IMR-90 (cell line): Measurements from ENCODE around the gene ARGFX. TPM values are rescaled to one million over a fixed set of nuclear protein-coding genes. Genes with fewer than 3 reads are reported as not detected.

ENCODE experiments used
- ATAC-seq: fragments of 200-7000 bp; cut with Tn5 transposase; 2 replicates; pipeline ENCODE4 v1.9.1; 2020; ENCODE audit warnings: low read depth, mild to moderate bottlenecking, moderate library complexity
- BruUV-seq: library from RNA; stranded (reverse); fragments of 400-500 nt; replicated peaks from 2 replicates; lab custom pipeline; 2021; lab: Mats Ljungman, UMichigan
- CTCF ChIA-PET: fragments of 300-600 bp; formaldehyde crosslinking; extraction: SDS; loops from one replicate; lab custom pipeline; 2021; ENCODE audit warnings: antibody characterized with exemption; lab: Yijun Ruan, JAX
- POLR2A ChIA-PET: fragments of 300-600 bp; sonication (Branson Sonifier 250); formaldehyde crosslinking; loops from one replicate; lab custom pipeline; 2022; ENCODE audit warnings: antibody characterized with exemption; ENCODE audit not compliant: unreplicated experiment; lab: Charles Lee
- DNase-seq: peaks from one replicate; pipeline ENCODE4 v3.0.0; 2013
- H2AFZ ChIP-seq: replicated peaks from 2 replicates; pipeline ENCODE3; 2013; ENCODE audit warnings: low read length, mild to moderate bottlenecking; ENCODE audit not compliant: poor library complexity
- H2AK5ac ChIP-seq: 2 replicates; pipeline ENCODE4 v1.6.1; 2013; ENCODE audit warnings: low read depth, low read length, inconsistent platforms
- H2AK9ac ChIP-seq: replicated peaks from 2 replicates; pipeline ENCODE3; 2013; ENCODE audit warnings: mild to moderate bottlenecking, low read depth, low read length, moderate library complexity; ENCODE audit not compliant: poor library complexity
- H2BK120ac ChIP-seq: 2 replicates; pipeline ENCODE4 v1.6.1; 2013; ENCODE audit warnings: low read depth, low read length, inconsistent platforms
- H2BK15ac ChIP-seq: 3 replicates; pipeline ENCODE4 v1.6.1; 2013; ENCODE audit warnings: low read depth, low read length, inconsistent platforms
- H2BK20ac ChIP-seq: 2 replicates; pipeline ENCODE4 v1.6.1; 2013; ENCODE audit warnings: low read depth, mild to moderate bottlenecking, inconsistent platforms, low read length, moderate library complexity
- H2BK5ac ChIP-seq: 2 replicates; pipeline ENCODE4 v1.6.1; 2013; ENCODE audit warnings: mild to moderate bottlenecking, low read depth, low read length, inconsistent platforms; ENCODE audit not compliant: poor library complexity, severe bottlenecking
- H3K14ac ChIP-seq: replicated peaks from 2 replicates; pipeline ENCODE4 v1.6.1; 2013; ENCODE audit warnings: low read depth, low read length, inconsistent platforms
- H3K18ac ChIP-seq: 2 replicates; pipeline ENCODE4 v1.6.1; 2013; ENCODE audit warnings: low read depth, low read length, control low read depth
- H3K23ac ChIP-seq: 2 replicates; pipeline ENCODE4 v1.6.1; 2013; ENCODE audit warnings: low read depth, low read length, inconsistent platforms
- H3K27ac ChIP-seq: 2 replicates; pipeline ENCODE4 v1.5.1; 2013; ENCODE audit warnings: mild to moderate bottlenecking, control low read depth, low read length; ENCODE audit not compliant: insufficient read depth
- H3K27me3 ChIP-seq: 2 replicates; pipeline ENCODE4 v1.6.1; 2013; ENCODE audit warnings: low read length; ENCODE audit not compliant: control insufficient read depth, insufficient read depth
- H3K36me3 ChIP-seq: 2 replicates; pipeline ENCODE4 v1.6.1; 2013; ENCODE audit warnings: low read length, mixed read lengths; ENCODE audit not compliant: control insufficient read depth, insufficient read depth
- H3K4ac ChIP-seq: 2 replicates; pipeline ENCODE4 v1.6.1; 2013; ENCODE audit warnings: low read depth, low read length, inconsistent platforms
- H3K4me1 ChIP-seq: 2 replicates; pipeline ENCODE4 v1.6.1; 2013; ENCODE audit warnings: low read length, mixed read lengths; ENCODE audit not compliant: control insufficient read depth, insufficient read depth
- H3K4me2 ChIP-seq: 2 replicates; pipeline ENCODE4 v1.6.1; 2013; ENCODE audit warnings: low read depth, mild to moderate bottlenecking, control low read depth, low read length, moderate library complexity
- H3K4me3 ChIP-seq: 2 replicates; pipeline ENCODE4 v1.5.1; 2013; ENCODE audit warnings: low read depth, mild to moderate bottlenecking, control low read depth, low read length, moderate library complexity; ENCODE audit not compliant: insufficient read depth
- H3K56ac ChIP-seq: 2 replicates; pipeline ENCODE4 v1.6.1; 2013; ENCODE audit warnings: low read length, inconsistent platforms; ENCODE audit not compliant: insufficient read depth; ENCODE audit errors: extremely low read depth
- H3K79me1 ChIP-seq, 2 experiments: 2 replicates each; pipeline ENCODE4 v1.6.1; 2013; ENCODE audit warnings: low read length in 2 of 2, inconsistent platforms in 1 of 2, low read depth in 1 of 2
- H3K9ac ChIP-seq: 2 replicates; pipeline ENCODE4 v1.6.1; 2013; ENCODE audit warnings: low read depth, low read length, control low read depth
- H3K9me1 ChIP-seq: 2 replicates; pipeline ENCODE4 v1.6.1; 2013; ENCODE audit warnings: low read length, inconsistent platforms; ENCODE audit not compliant: insufficient read depth
- H3K9me3 ChIP-seq: 2 replicates; pipeline ENCODE4 v1.6.1; 2013; ENCODE audit warnings: low read length; ENCODE audit not compliant: control insufficient read depth, insufficient read depth
- H4K20me1 ChIP-seq: 2 replicates; pipeline ENCODE4 v1.6.1; 2013; ENCODE audit warnings: low read length, inconsistent platforms; ENCODE audit not compliant: insufficient read depth
- H4K5ac ChIP-seq: 2 replicates; pipeline ENCODE4 v1.6.1; 2013; ENCODE audit warnings: mild to moderate bottlenecking, low read depth, low read length, control low read depth
- H4K8ac ChIP-seq, 2 experiments: 2 replicates each; pipeline ENCODE4 v1.6.1; 2013; ENCODE audit warnings: low read depth in 2 of 2, low read length in 2 of 2, control low read depth in 1 of 2, inconsistent platforms in 1 of 2
- H4K91ac ChIP-seq: 2 replicates; pipeline ENCODE4 v1.6.1; 2013; ENCODE audit warnings: low read depth, low read length, inconsistent platforms; ENCODE audit not compliant: insufficient read depth
- BHLHE40 ChIP-seq: fragments of 150-350 bp; IDR thresholded peaks from 2 replicates; pipeline ENCODE4 v1.6.1; 2016; ENCODE audit warnings: mild to moderate bottlenecking, low read depth, low read length
- CTCF ChIP-seq: conservative IDR thresholded peaks from 2 replicates; pipeline ENCODE4 v1.5.1; 2012; ENCODE audit warnings: mild to moderate bottlenecking, low read depth, low read length, improper control_type of control experiment
- FOS ChIP-seq: fragments of 150-350 bp; IDR thresholded peaks from 2 replicates; pipeline ENCODE4 v1.6.1; 2016; ENCODE audit warnings: low read depth, low read length
- WGBS, 2 experiments: methylation state at CpG; one replicate each; pipeline versions ENCODE4 v1.1.5 to v1.1.7; 2013; ENCODE audit warnings: missing lambda C conversion rate in 2 of 2; ENCODE audit not compliant: insufficient read length in 1 of 2; ENCODE audit errors: extremely low coverage in 2 of 2; 5-methylcytosine and 5-hydroxymethylcytosine counted together
- dilution Hi-C: fragments of 300-500 bp; cut with HindIII; formaldehyde crosslinking; loops from one replicate; pipeline ENCODE4 v1.14.3; 2018; ENCODE audit warnings: low sequenced_read_pairs; ENCODE audit not compliant: unreplicated experiment
- in situ Hi-C: fragments of 300-500 bp; cut with MboI; formaldehyde crosslinking; loops from 3 replicates; pipeline ENCODE4 v1.14.3; 2019; ENCODE audit warnings: low sequenced_read_pairs, inconsistent platforms, mixed read lengths
- intact Hi-C: fragments of 100-400 bp; cut with micrococcal nuclease; formaldehyde crosslinking; loops from 2 replicates; pipeline ENCODE4 v1.10.0; 2022
- polyA plus RNA-seq, 3 experiments: library from polyadenylated mRNA; depleted of rRNA; stranded (reverse); fragments of >200 nt; gene quantifications; 2 replicates each; pipeline ENCODE4 v1.2.3, GENCODE V29; 2012; ENCODE audit warnings: low replicate concordance in 1 of 3
- total RNA-seq: library from RNA; depleted of rRNA; stranded (reverse); fragments of >200 nt; gene quantifications from 2 replicates; pipeline ENCODE4 v1.2.3, GENCODE V29; 2012
- TF ChIP-seq, protein P1 (sequence below): fragments of 150-350 bp; IDR thresholded peaks from 2 replicates; pipeline ENCODE4 v1.6.1; 2016; ENCODE audit warnings: low read depth, mild to moderate bottlenecking, low read length, moderate library complexity, borderline replicate concordance

ARGFX gene
- total and polyA plus RNA-seq, 2 of the 4 experiments (the other 2 are of a cell fraction), result not detected

- peak overlapping the region; percentile 43 for H3K9ac ChIP-seq
- no peak overlapping the region for H2BK120ac ChIP-seq
- peak; percentile 3 for ATAC-seq
- H2BK15ac ChIP-seq, result no peak overlapping the region
- BruUV-seq, result no TSS peak
- H2AK9ac ChIP-seq, result no peak overlapping the region
- no peak overlapping the region for H4K91ac ChIP-seq
- no peak overlapping the region for H3K23ac ChIP-seq
- POLR2A ChIA-PET, result no interaction called here
- CTCF ChIA-PET, result no interaction called here
- TF ChIP-seq CTCF (no peak), FOS (no peak), BHLHE40 (no peak)
- TF ChIP-seq, protein P1, sequence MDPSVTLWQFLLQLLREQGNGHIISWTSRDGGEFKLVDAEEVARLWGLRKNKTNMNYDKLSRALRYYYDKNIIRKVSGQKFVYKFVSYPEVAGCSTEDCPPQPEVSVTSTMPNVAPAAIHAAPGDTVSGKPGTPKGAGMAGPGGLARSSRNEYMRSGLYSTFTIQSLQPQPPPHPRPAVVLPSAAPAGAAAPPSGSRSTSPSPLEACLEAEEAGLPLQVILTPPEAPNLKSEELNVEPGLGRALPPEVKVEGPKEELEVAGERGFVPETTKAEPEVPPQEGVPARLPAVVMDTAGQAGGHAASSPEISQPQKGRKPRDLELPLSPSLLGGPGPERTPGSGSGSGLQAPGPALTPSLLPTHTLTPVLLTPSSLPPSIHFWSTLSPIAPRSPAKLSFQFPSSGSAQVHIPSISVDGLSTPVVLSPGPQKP, result no peak
- peaks cover 3 to 17% of the 10 kb centered on the region in 2 experiments for H3K79me1 ChIP-seq
- H2AFZ ChIP-seq, result peak overlapping the region; percentile 90
- no peak for DNase-seq
- no peaks in the 10 kb centered on the region for H3K9me1 ChIP-seq
- H3K27ac ChIP-seq, result peak overlapping the region; percentile 29; the same call in 1 of the 2 replicates
- H3K36me3 ChIP-seq, result no peaks in the 10 kb centered on the region
- WGBS, 2 experiments, result 0% methylated on average over 6 of the region's 18 CpGs; no CpG with 5 or more reads in 1 of the 2 experiments
- H4K20me1 ChIP-seq, result no peaks in the 10 kb centered on the region
- no peaks in the 10 kb centered on the region for H3K4me1 ChIP-seq
- no peak overlapping the region for H2BK5ac ChIP-seq
- no peak overlapping the region for H2BK20ac ChIP-seq
- H2AK5ac ChIP-seq, result no peak overlapping the region
- in situ Hi-C loops, result no loop called here
- H3K27me3 ChIP-seq, result no peaks in the 10 kb centered on the region
- H3K18ac ChIP-seq, result no peak overlapping the region
- no peak overlapping the region for H3K4ac ChIP-seq
- peak overlapping the region; percentile 83 for H3K4me2 ChIP-seq
- peak overlapping the region; percentile 69 for H3K4me3 ChIP-seq
- no peak overlapping the region for H4K5ac ChIP-seq
- intact Hi-C loops, result loop anchor here (5.0 kb wide), 4 partner anchors 202 to 1482 kb away; partner anchors contain the start of genes GOLGB1 and SEMA5B
- no peak overlapping the region for H3K14ac ChIP-seq
- H4K8ac ChIP-seq, result peak overlapping the region in 1 of 2 experiments; percentile 23; a peak in 1 of 4 replicates
- dilution Hi-C loops, result no loop called here
- 0 out of 2 replicates have a peak overlapping the region, but pooled peaks have one; percentile 10 for H3K56ac ChIP-seq
- H3K9me3 ChIP-seq, result no peaks in the 10 kb centered on the region
These were observed 22.6 kb upstream of the ARGFX start for GRCh38 chr3:121545049-121545573.
